OCI-LY1 (cell line): Measurements from ENCODE around the gene CHMP1A.

ENCODE experiments used
- H2AFZ ChIP-seq: fragments of 200-600 bp; sonication (generic), shearing (Covaris generic); 2 replicates; pipeline ENCODE4 v1.6.0; 2014; ENCODE audit warnings: antibody characterized with exemption, mild to moderate bottlenecking, low read length
- H3F3A ChIP-seq: fragments of 200-600 bp; sonication (generic), shearing (Covaris generic); 2 replicates; pipeline ENCODE4 v1.6.0; 2014; ENCODE audit warnings: mild to moderate bottlenecking, antibody characterized with exemption, low read length, moderate library complexity; ENCODE audit not compliant: insufficient read depth
- H3K27ac ChIP-seq: fragments of 200-600 bp; sonication (generic); 2 replicates; pipeline ENCODE4 v1.5.1; 2014; ENCODE audit warnings: low read length, mixed run types, mild to moderate bottlenecking, low read depth; ENCODE audit not compliant: poor library complexity, severe bottlenecking
- H3K27me3 ChIP-seq: fragments of 200-600 bp; sonication (generic); 2 replicates; pipeline ENCODE4 v1.6.0; 2014; ENCODE audit warnings: antibody characterized with exemption, mild to moderate bottlenecking, low read length, moderate library complexity; ENCODE audit not compliant: insufficient read depth
- H3K36me3 ChIP-seq: fragments of 200-600 bp; sonication (generic); 2 replicates; pipeline ENCODE4 v1.6.1; 2014; ENCODE audit warnings: mild to moderate bottlenecking, antibody characterized with exemption, low read length, moderate library complexity, mixed read lengths; ENCODE audit not compliant: insufficient read depth
- H3K4me1 ChIP-seq: fragments of 200-600 bp; sonication (generic); 2 replicates; pipeline ENCODE4 v1.5.1; 2014; ENCODE audit warnings: mild to moderate bottlenecking, low read length, moderate library complexity; ENCODE audit not compliant: insufficient read depth, severe bottlenecking
- H3K4me2 ChIP-seq: fragments of 200-600 bp; sonication (generic), shearing (Covaris generic); 2 replicates; pipeline ENCODE4 v1.6.1; 2014; ENCODE audit warnings: low read length
- H3K4me3 ChIP-seq: fragments of 200-600 bp; sonication (generic); 2 replicates; pipeline ENCODE4 v1.5.1; 2014; ENCODE audit warnings: low read length, low read depth, mild to moderate bottlenecking, mixed read lengths; ENCODE audit not compliant: poor library complexity, severe bottlenecking
- H3K79me2 ChIP-seq: fragments of 200-600 bp; shearing (Covaris generic); 2 replicates; pipeline ENCODE4 v1.6.1; 2016; ENCODE audit warnings: mixed run types, low read length, mixed read lengths; ENCODE audit not compliant: insufficient read depth
- H3K9ac ChIP-seq: fragments of 200-600 bp; sonication (generic), shearing (Covaris generic); 2 replicates; pipeline ENCODE4 v1.6.1; 2014; ENCODE audit warnings: mild to moderate bottlenecking, low read length, mixed read lengths
- H3K9me2 ChIP-seq: fragments of 200-600 bp; sonication (generic), shearing (Covaris generic); 2 replicates; pipeline ENCODE4 v1.6.1; 2014; ENCODE audit warnings: low read depth, mild to moderate bottlenecking, low read length, mixed read lengths
- H3K9me3 ChIP-seq: fragments of 200-600 bp; shearing (Covaris generic); 2 replicates; pipeline ENCODE4 v1.6.1; 2014; ENCODE audit warnings: low read length, mixed read lengths
- H4K20me1 ChIP-seq: fragments of 200-600 bp; sonication (generic), shearing (Covaris generic); 2 replicates; pipeline ENCODE4 v1.6.0; 2016; ENCODE audit warnings: mild to moderate bottlenecking, low read length; ENCODE audit not compliant: insufficient read depth
- CTCF ChIP-seq: fragments of 200-600 bp; sonication (generic), shearing (Covaris generic); IDR thresholded peaks from 2 replicates; pipeline ENCODE4 v1.5.1; 2017; ENCODE audit warnings: mild to moderate bottlenecking, antibody characterized with exemption, low read length, moderate library complexity, mixed read lengths
- EZH2 ChIP-seq: fragments of 200-600 bp; sonication (generic), shearing (Covaris generic); IDR thresholded peaks from 2 replicates; pipeline ENCODE4 v1.8.0; 2017; ENCODE audit warnings: borderline replicate concordance, mixed run types, mild to moderate bottlenecking, antibody characterized with exemption, low read length, moderate library complexity, mixed read lengths

CHMP1A gene

GRCh38 chr16:89643769-89644300 lies 13.7 kb downstream of the CHMP1A start:
- Histone ChIP-seq H3K9me2 (no peaks in the 10 kb centered on the region), H3K4me1 (no peaks in the 10 kb centered on the region), H2AFZ (no peak overlapping the region), H3K9me3 (no peaks in the 10 kb centered on the region), H3F3A (no peaks in the 10 kb centered on the region), H3K4me2 (no peak overlapping the region), H3K27me3 (peaks cover 5% of the 10 kb centered on the region; the same call in 1 of the 2 replicates), H4K20me1 (no peaks in the 10 kb centered on the region), H3K79me2 (no peaks in the 10 kb centered on the region), H3K4me3 (no peak overlapping the region), H3K36me3 (peaks cover 26% of the 10 kb centered on the region), H3K27ac (no peak overlapping the region), H3K9ac (no peak overlapping the region)
- TF ChIP-seq EZH2 (no peak), CTCF (no peak)

GRCh38 chr16:89642574-89642973 lies 14.9 kb downstream of the CHMP1A start:
- Histone ChIP-seq H4K20me1 (no peaks in the 10 kb centered on the region), H3K9ac (no peak overlapping the region), H3K4me2 (no peak overlapping the region), H3K36me3 (peaks cover 23% of the 10 kb centered on the region), H3K4me3 (no peak overlapping the region), H3K27ac (no peak overlapping the region), H3K9me3 (no peaks in the 10 kb centered on the region), H3K4me1 (no peaks in the 10 kb centered on the region), H3F3A (no peaks in the 10 kb centered on the region), H3K79me2 (no peaks in the 10 kb centered on the region), H2AFZ (no peak overlapping the region), H3K9me2 (no peaks in the 10 kb centered on the region), H3K27me3 (peaks cover 5% of the 10 kb centered on the region; the same call in 1 of the 2 replicates)
- TF ChIP-seq CTCF (no peak), EZH2 (no peak)

- Histone ChIP-seq H3K4me3 (no peak overlapping the region), H3K27ac (no peak overlapping the region), H4K20me1 (no peaks in the 10 kb centered on the region), H3K4me1 (no peaks in the 10 kb centered on the region), H3K9me2 (no peaks in the 10 kb centered on the region), H3K9me3 (no peaks in the 10 kb centered on the region), H3K4me2 (no peak overlapping the region), H2AFZ (no peak overlapping the region), H3K9ac (no peak overlapping the region), H3K79me2 (no peaks in the 10 kb centered on the region), H3K27me3 (peaks cover 5% of the 10 kb centered on the region; the same call in 1 of the 2 replicates), H3K36me3 (peaks cover 15% of the 10 kb centered on the region), H3F3A (no peaks in the 10 kb centered on the region)
- no peak for TF ChIP-seq EZH2
- no peak for TF ChIP-seq CTCF
Observed at GRCh38 chr16:89641458-89642119, 15.9 kb downstream of the CHMP1A start.
